IPS DF 6.9 (cell line): Measurements from ENCODE around the gene RARS2.
"Not testable (repeated sequence)": the region's sequence is repeated elsewhere in the genome, so short reads cannot be mapped to it uniquely, and the experiment has no call there.

ENCODE experiments used
- DNase-seq: peaks from one replicate; pipeline ENCODE4 v3.0.0-alpha.2; 2013; ENCODE audit warnings: low read depth, low spot score
- H3K27ac ChIP-seq: one replicate; pipeline ENCODE4 v1.5.1; 2013; ENCODE audit warnings: low read length, control low read depth
- H3K27me3 ChIP-seq: 2 replicates; pipeline ENCODE4 v1.6.1; 2013; ENCODE audit warnings: mild to moderate bottlenecking, low read length; ENCODE audit not compliant: control insufficient read depth, insufficient read depth
- H3K36me3 ChIP-seq: 2 replicates; pipeline ENCODE4 v1.6.1; 2013; ENCODE audit warnings: low read length; ENCODE audit not compliant: control insufficient read depth, insufficient read depth
- H3K4me1 ChIP-seq: 2 replicates; pipeline ENCODE4 v1.6.1; 2013; ENCODE audit warnings: low read length; ENCODE audit not compliant: control insufficient read depth, insufficient read depth
- H3K4me3 ChIP-seq: 2 replicates; pipeline ENCODE4 v1.5.1; 2013; ENCODE audit warnings: mild to moderate bottlenecking, low read length
- H3K9me3 ChIP-seq: 2 replicates; pipeline ENCODE4 v1.6.1; 2013; ENCODE audit warnings: low read length, inconsistent platforms; ENCODE audit not compliant: control insufficient read depth, insufficient read depth
- WGBS: extraction: QIAGEN DNeasy Blood & Tissue Kit; methylation state at CpG from one replicate; pipeline ENCODE4 v1.1.7; 2013; ENCODE audit warnings: mixed read lengths, missing lambda C conversion rate; ENCODE audit not compliant: insufficient read length, insufficient coverage; 5-methylcytosine and 5-hydroxymethylcytosine counted together

RARS2 gene

GRCh38 chr6:87617405-87617804 lies 27.6 kb upstream of the RARS2 start:
- DNase-seq: no peak
- peaks cover 3% of the 10 kb centered on the region; the same call in 1 of the 2 replicates for H3K36me3 ChIP-seq
- no peaks in the 10 kb centered on the region for H3K4me1 ChIP-seq
- H3K27ac ChIP-seq: no peak overlapping the region
- no peak overlapping the region for H3K4me3 ChIP-seq
- no peaks in the 10 kb centered on the region for H3K9me3 ChIP-seq
- WGBS: no CpG with 5 or more reads among the region's 4 CpGs
- H3K27me3 ChIP-seq: no peaks in the 10 kb centered on the region

- WGBS: no CpG with 5 or more reads among the region's 2 CpGs
- not testable (repeated sequence) for DNase-seq, H3K36me3 ChIP-seq, H3K4me3 ChIP-seq, H3K27ac ChIP-seq, H3K9me3 ChIP-seq, H3K4me1 ChIP-seq, H3K27me3 ChIP-seq
Observed at GRCh38 chr6:87613018-87613417, 23.2 kb upstream of the RARS2 start.

GRCh38 chr6:87608802-87609201 lies 19.0 kb upstream of the RARS2 start:
- peaks cover 12% of the 10 kb centered on the region; the same call in 1 of the 2 replicates for H3K36me3 ChIP-seq
- WGBS: 100% methylated on average over 1 of the region's 3 CpGs
- no peaks in the 10 kb centered on the region for H3K4me1 ChIP-seq
- H3K4me3 ChIP-seq: no peak overlapping the region
- H3K27me3 ChIP-seq: no peaks in the 10 kb centered on the region
- H3K27ac ChIP-seq: no peak overlapping the region
- H3K9me3 ChIP-seq: no peaks in the 10 kb centered on the region
- no peak for DNase-seq

- no peak overlapping the region for H3K4me3 ChIP-seq
- DNase-seq: no peak
- no peaks in the 10 kb centered on the region for H3K4me1 ChIP-seq
- WGBS: no CpG with 5 or more reads among the region's 2 CpGs
- no peaks in the 10 kb centered on the region for H3K9me3 ChIP-seq
- no peaks in the 10 kb centered on the region for H3K27me3 ChIP-seq
- H3K27ac ChIP-seq: no peak overlapping the region
- peaks cover 8% of the 10 kb centered on the region; the same call in 1 of the 2 replicates for H3K36me3 ChIP-seq
Observed at GRCh38 chr6:87606199-87606598, 16.4 kb upstream of the RARS2 start.

- DNase-seq: no peak
- no CpG with 5 or more reads among the region's 1 CpG for whole genome bisulfite sequencing
Observed at GRCh38 chr6:87600576-87600975, 10.8 kb upstream of the RARS2 start.

GRCh38 chr6:87590990-87591389 lies 1.2 kb upstream of the RARS2 start:
- Histone ChIP-seq H3K4me1 (no peaks in the 10 kb centered on the region), H3K4me3 (peak overlapping the region; percentile 73; the same call in 1 of the 2 replicates), H3K27ac (no peak overlapping the region), H3K9me3 (no peaks in the 10 kb centered on the region), H3K36me3 (no peaks in the 10 kb centered on the region), H3K27me3 (no peaks in the 10 kb centered on the region)
- DNase-seq: no peak
- WGBS: no CpG with 5 or more reads among the region's 4 CpGs

More at GRCh38 chr6:87600576-87600975, 10.8 kb upstream of the RARS2 start:
- Histone ChIP-seq H3K27ac (no peak overlapping the region), H3K9me3 (no peaks in the 10 kb centered on the region), H3K36me3 (no peaks in the 10 kb centered on the region), H3K4me1 (no peaks in the 10 kb centered on the region), H3K27me3 (no peaks in the 10 kb centered on the region), H3K4me3 (no peak overlapping the region)

GRCh38 chr6:87590417-87590880 lies 662 bp upstream of the RARS2 start:
- Histone ChIP-seq H3K36me3 (no peaks in the 10 kb centered on the region), H3K4me3 (peak overlapping the region; percentile 73), H3K27ac (no peak overlapping the region), H3K9me3 (no peaks in the 10 kb centered on the region), H3K27me3 (no peaks in the 10 kb centered on the region), H3K4me1 (no peaks in the 10 kb centered on the region)
- DNase-seq: no peak
- WGBS: 100% methylated on average over 1 of the region's 11 CpGs

- WGBS: no CpG with 5 or more reads among the region's 10 CpGs
- no peak for DNase-seq
- no peak overlapping the region for H3K27ac ChIP-seq
- no peaks in the 10 kb centered on the region for H3K36me3 ChIP-seq
- peak overlapping the region; percentile 73; the same call in 1 of the 2 replicates for H3K4me3 ChIP-seq
- H3K4me1 ChIP-seq: no peaks in the 10 kb centered on the region
- H3K27me3 ChIP-seq: no peaks in the 10 kb centered on the region
- H3K9me3 ChIP-seq: no peaks in the 10 kb centered on the region
Observed at GRCh38 chr6:87588756-87589407, 905 bp downstream of the RARS2 start.

GRCh38 chr6:87586371-87587077 lies 3.3 kb downstream of the RARS2 start:
- Histone ChIP-seq H3K4me1 (no peaks in the 10 kb centered on the region), H3K4me3 (no peak overlapping the region), H3K27me3 (no peaks in the 10 kb centered on the region), H3K27ac (no peak overlapping the region), H3K9me3 (no peaks in the 10 kb centered on the region), H3K36me3 (peaks cover 4% of the 10 kb centered on the region; the same call in 1 of the 2 replicates)
- no CpG with 5 or more reads among the region's 8 CpGs for WGBS
- no peak for DNase-seq

- no peaks in the 10 kb centered on the region for H3K27me3 ChIP-seq
- H3K9me3 ChIP-seq: no peaks in the 10 kb centered on the region
- DNase-seq: no peak
- peaks cover 4% of the 10 kb centered on the region; the same call in 1 of the 2 replicates for H3K36me3 ChIP-seq
- no CpG with 5 or more reads among the region's 4 CpGs for whole genome bisulfite sequencing
- H3K4me3 ChIP-seq: no peak overlapping the region
- H3K27ac ChIP-seq: no peak overlapping the region
- no peaks in the 10 kb centered on the region for H3K4me1 ChIP-seq
Observed at GRCh38 chr6:87583822-87584221, 6.0 kb downstream of the RARS2 start.
